Esophagus squamous epithelium (tissue), 5 donors: ENCODE data around the gene CARD11. TPM values are rescaled to one million over a fixed set of nuclear protein-coding genes. Genes with fewer than 3 reads are reported as not detected.

Experiments
- DNase-seq: peaks from one replicate; lab custom pipeline; 2025; lab: John Stamatoyannopoulos, UW
- H3K27ac ChIP-seq, 4 donors: fragments of 200-600 bp; sonication (generic); one replicate each; pipeline ENCODE4 v1.5.1; 2016 to 2019; ENCODE audit warnings: mild to moderate bottlenecking in 1 of 4
- H3K27me3 ChIP-seq, 4 donors: fragments of 200-600 bp; sonication (generic); 1 replicate in 3 of 4; 2 replicates in 1 of 4; pipeline versions ENCODE4 v1.5.1 to v1.6.0; 2017 to 2021; ENCODE audit warnings: antibody characterized with exemption in 1 of 4
- H3K36me3 ChIP-seq, 3 donors: fragments of 200-600 bp; sonication (generic); one replicate each; pipeline ENCODE4 v1.5.1; 2016 to 2019
- H3K4me1 ChIP-seq, 3 donors: fragments of 200-600 bp; sonication (generic); one replicate each; pipeline ENCODE4 v1.5.1; 2017 to 2019
- H3K4me3 ChIP-seq, 4 donors: fragments of 200-600 bp; sonication (generic); 1 replicate in 3 of 4; 2 replicates in 1 of 4; pipeline ENCODE4 v1.5.1; 2016 to 2019; ENCODE audit warnings: mild to moderate bottlenecking in 2 of 4, moderate library complexity in 1 of 4
- H3K9me3 ChIP-seq, 3 donors: fragments of 200-600 bp; sonication (generic); one replicate each; pipeline ENCODE4 v1.5.1; 2016 to 2019
- POLR2A ChIP-seq, 4 donors: fragments of 450-650 bp; IDR thresholded peaks; one replicate each; pipeline ENCODE4 v1.6.1; 2017; ENCODE audit warnings: antibody characterized with exemption in 4 of 4, mild to moderate bottlenecking in 4 of 4, moderate library complexity in 3 of 4
- WGBS, 2 donors: methylation state at CpG; one replicate each; pipeline ENCODE4 v1.1.5; 2018; 5-methylcytosine and 5-hydroxymethylcytosine counted together
- intact Hi-C: fragments of 100-400 bp; cut with DNase I; formaldehyde crosslinking; loops from one replicate; pipeline ENCODE4 v1.15.0; 2022
- total RNA-seq, 4 donors: library from RNA; depleted of rRNA; stranded (reverse); fragments of >200 nt; gene quantifications; one replicate each; pipeline ENCODE4 v1.1.0, GENCODE V29; 2016
- TF ChIP-seq, protein P1 (sequence below), 6 experiments: fragments of 450-650 bp in 4 of 6; fragments of 200-600 bp in 2 of 6; sonication (generic) in 2 of 6; IDR thresholded peaks; one replicate each; pipeline ENCODE4 v1.5.1; 2016 to 2019; ENCODE audit warnings: antibody characterized with exemption in 6 of 6, mild to moderate bottlenecking in 4 of 6, moderate library complexity in 4 of 6
- donor health status: DM: yes; HTN: yes; CAD: no.

Gene CARD11
- total RNA-seq, 4 donors from 2014 or later, result 0.92 to 2.6 (median 1.6) TPM

- Histone ChIP-seq H3K9me3 (no peaks in the 10 kb centered on the region), H3K27me3 (peaks cover 0 to 16% (median 0%) of the 10 kb centered on the region in 4 donors), H3K27ac (peak overlapping the region; percentile 9 to 69 (median 46)), H3K4me1 (peaks cover 9 to 58% (median 30%) of the 10 kb centered on the region in 3 donors), H3K4me3 (no peak overlapping the region), H3K36me3 (no peaks in the 10 kb centered on the region)
- WGBS, 2 donors, result 49 to 60% methylated on average over 10 of the region's 11 CpGs
- intact Hi-C loops, result no loop called here
- TF ChIP-seq, protein P1, sequence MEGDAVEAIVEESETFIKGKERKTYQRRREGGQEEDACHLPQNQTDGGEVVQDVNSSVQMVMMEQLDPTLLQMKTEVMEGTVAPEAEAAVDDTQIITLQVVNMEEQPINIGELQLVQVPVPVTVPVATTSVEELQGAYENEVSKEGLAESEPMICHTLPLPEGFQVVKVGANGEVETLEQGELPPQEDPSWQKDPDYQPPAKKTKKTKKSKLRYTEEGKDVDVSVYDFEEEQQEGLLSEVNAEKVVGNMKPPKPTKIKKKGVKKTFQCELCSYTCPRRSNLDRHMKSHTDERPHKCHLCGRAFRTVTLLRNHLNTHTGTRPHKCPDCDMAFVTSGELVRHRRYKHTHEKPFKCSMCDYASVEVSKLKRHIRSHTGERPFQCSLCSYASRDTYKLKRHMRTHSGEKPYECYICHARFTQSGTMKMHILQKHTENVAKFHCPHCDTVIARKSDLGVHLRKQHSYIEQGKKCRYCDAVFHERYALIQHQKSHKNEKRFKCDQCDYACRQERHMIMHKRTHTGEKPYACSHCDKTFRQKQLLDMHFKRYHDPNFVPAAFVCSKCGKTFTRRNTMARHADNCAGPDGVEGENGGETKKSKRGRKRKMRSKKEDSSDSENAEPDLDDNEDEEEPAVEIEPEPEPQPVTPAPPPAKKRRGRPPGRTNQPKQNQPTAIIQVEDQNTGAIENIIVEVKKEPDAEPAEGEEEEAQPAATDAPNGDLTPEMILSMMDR (IDR thresholded peaks at IDR 0.05), result no peak
- no peak for TF ChIP-seq POLR2A (IDR thresholded peaks at IDR 0.05)
- no peak for DNase-seq
Observed at GRCh38 chr7:2953588-2954407, 89.9 kb downstream of the CARD11 start.

GRCh38 chr7:2953099-2953498 lies 90.6 kb downstream of the CARD11 start:
- Histone ChIP-seq H3K27ac (peak overlapping the region in 3 of 4 donors; percentile 45 to 69 (median 48)), H3K36me3 (no peaks in the 10 kb centered on the region), H3K9me3 (no peaks in the 10 kb centered on the region), H3K4me1 (peaks cover 9 to 58% (median 30%) of the 10 kb centered on the region in 3 donors), H3K27me3 (peaks cover 0 to 11% (median 0%) of the 10 kb centered on the region in 4 donors), H3K4me3 (no peak overlapping the region)
- intact Hi-C loops, result no loop called here
- TF ChIP-seq, protein P1 (IDR thresholded peaks at IDR 0.05), result no peak
- TF ChIP-seq POLR2A (IDR thresholded peaks at IDR 0.05), result no peak
- 20 to 33% methylated on average over 5 of the region's 5 CpGs for WGBS, 2 donors
- DNase-seq, result no peak

DNA sequence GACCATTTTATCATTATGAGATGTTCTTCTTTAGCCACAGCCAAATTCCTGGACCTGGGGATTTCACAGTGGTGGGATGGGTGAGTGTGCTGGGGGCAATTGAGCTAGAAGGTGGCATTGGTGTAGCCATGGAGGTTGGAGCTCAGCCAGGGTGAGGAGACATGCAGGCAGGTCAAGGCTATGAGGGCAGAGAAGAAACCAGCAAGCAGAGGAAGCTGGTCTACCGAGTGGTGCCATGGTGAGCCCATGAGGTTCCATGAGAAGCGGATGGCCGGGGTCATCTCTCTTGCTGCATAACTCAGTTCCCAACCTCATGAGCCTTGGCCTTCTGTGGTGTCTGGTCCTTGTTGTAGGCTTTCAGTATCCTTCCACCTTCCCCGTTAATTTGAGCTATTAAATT lies 91.4 kb downstream of the CARD11 start:
- Histone ChIP-seq H3K4me3 (no peak overlapping the region), H3K9me3 (no peaks in the 10 kb centered on the region), H3K27ac (peak overlapping the region in 2 of 4 donors; percentile 48 to 69), H3K4me1 (peaks cover 9 to 57% (median 30%) of the 10 kb centered on the region in 3 donors), H3K36me3 (no peaks in the 10 kb centered on the region), H3K27me3 (peaks cover 0 to 11% (median 0%) of the 10 kb centered on the region in 4 donors)
- DNase-seq, result no peak
- intact Hi-C loops, result no loop called here
- 96 to 97% methylated on average over 4 of the region's 4 CpGs for WGBS, 2 donors
- TF ChIP-seq POLR2A (IDR thresholded peaks at IDR 0.05), result no peak
- TF ChIP-seq, protein P1 (IDR thresholded peaks at IDR 0.05), result no peak

GRCh38 chr7:2950578-2950977 lies 93.1 kb downstream of the CARD11 start:
- TF ChIP-seq, protein P1 (IDR thresholded peaks at IDR 0.05), result no peak
- TF ChIP-seq POLR2A (IDR thresholded peaks at IDR 0.05), result no peak
- no peaks in the 10 kb centered on the region for H3K36me3 ChIP-seq
- H3K27ac ChIP-seq, result no peak overlapping the region
- H3K9me3 ChIP-seq, result no peaks in the 10 kb centered on the region
- H3K4me3 ChIP-seq, result no peak overlapping the region
- H3K4me1 ChIP-seq, result peaks cover 9 to 39% (median 21%) of the 10 kb centered on the region in 3 donors
- intact Hi-C loops, result no loop called here
- DNase-seq, result no peak
- peaks cover 0 to 6% (median 0%) of the 10 kb centered on the region in 4 donors for H3K27me3 ChIP-seq

- WGBS, 2 donors, result 24% methylated on average over 2 of the region's 2 CpGs
- DNase-seq, result no peak
Observed at GRCh38 chr7:2948749-2949148, 94.9 kb downstream of the CARD11 start.

More at GRCh38 chr7:2948749-2949148, 94.9 kb downstream of the CARD11 start:
- Histone ChIP-seq H3K27me3 (no peaks in the 10 kb centered on the region), H3K4me3 (no peak overlapping the region), H3K4me1 (peaks cover under 1 to 21% (median 11%) of the 10 kb centered on the region in 3 donors), H3K36me3 (no peaks in the 10 kb centered on the region), H3K9me3 (no peaks in the 10 kb centered on the region), H3K27ac (no peak overlapping the region)
- TF ChIP-seq, protein P1 (IDR thresholded peaks at IDR 0.05), result no peak
- TF ChIP-seq POLR2A (IDR thresholded peaks at IDR 0.05), result no peak
- intact Hi-C loops, result no loop called here
